Measurements from ENCODE around the gene ARL4A. TPM values are rescaled to one million over a fixed set of nuclear protein-coding genes. Genes with fewer than 3 reads are reported as not detected.

Gene ARL4A
- total and polyA plus RNA-seq, 10 of the 15 experiments (the other 5 are each of a cell fraction or from before 2014, with no cell fraction given) = 0.35 to 4.6 (median 2.7) TPM

DNA sequence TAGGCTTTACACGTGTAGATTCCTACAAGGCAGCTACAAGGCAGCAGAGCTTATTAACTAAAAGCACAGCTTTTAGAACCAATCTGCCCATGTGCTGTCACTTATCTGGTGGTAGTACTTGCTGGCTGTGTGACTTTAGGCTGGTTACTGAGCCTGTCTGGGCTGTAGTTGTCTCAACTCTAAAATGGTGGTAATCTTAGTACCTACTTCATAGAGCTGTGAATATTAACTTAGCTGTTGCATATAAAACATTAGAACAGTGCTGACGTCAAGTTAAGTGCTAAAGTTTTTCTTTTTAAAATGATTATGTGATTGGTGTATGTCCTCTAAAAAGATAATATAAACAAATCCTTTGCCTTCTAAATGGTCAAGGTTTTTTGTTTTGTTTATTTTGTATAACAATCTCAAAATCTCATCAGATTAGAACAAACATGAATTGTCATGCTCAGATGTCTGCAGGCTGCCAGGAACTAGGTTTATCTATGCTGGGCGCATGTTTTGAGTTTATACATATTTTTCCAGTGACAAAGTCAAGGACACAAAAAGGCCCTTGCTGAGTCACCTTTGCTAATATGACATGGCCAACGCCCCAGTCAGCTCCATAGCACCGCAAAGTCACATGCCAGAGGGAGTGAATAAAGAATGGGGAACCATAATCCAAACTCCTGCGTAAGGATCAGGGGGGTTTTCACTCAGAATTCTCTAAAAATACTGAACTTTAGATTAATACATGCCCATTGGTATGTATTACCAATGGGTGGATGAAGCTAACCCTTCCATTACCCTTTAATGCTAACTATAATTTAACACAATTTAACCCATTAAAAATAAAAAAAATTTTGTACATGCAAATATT, 39.8 kb upstream of the ARL4A start (continued):
- TF ChIP-seq, protein P1, sequence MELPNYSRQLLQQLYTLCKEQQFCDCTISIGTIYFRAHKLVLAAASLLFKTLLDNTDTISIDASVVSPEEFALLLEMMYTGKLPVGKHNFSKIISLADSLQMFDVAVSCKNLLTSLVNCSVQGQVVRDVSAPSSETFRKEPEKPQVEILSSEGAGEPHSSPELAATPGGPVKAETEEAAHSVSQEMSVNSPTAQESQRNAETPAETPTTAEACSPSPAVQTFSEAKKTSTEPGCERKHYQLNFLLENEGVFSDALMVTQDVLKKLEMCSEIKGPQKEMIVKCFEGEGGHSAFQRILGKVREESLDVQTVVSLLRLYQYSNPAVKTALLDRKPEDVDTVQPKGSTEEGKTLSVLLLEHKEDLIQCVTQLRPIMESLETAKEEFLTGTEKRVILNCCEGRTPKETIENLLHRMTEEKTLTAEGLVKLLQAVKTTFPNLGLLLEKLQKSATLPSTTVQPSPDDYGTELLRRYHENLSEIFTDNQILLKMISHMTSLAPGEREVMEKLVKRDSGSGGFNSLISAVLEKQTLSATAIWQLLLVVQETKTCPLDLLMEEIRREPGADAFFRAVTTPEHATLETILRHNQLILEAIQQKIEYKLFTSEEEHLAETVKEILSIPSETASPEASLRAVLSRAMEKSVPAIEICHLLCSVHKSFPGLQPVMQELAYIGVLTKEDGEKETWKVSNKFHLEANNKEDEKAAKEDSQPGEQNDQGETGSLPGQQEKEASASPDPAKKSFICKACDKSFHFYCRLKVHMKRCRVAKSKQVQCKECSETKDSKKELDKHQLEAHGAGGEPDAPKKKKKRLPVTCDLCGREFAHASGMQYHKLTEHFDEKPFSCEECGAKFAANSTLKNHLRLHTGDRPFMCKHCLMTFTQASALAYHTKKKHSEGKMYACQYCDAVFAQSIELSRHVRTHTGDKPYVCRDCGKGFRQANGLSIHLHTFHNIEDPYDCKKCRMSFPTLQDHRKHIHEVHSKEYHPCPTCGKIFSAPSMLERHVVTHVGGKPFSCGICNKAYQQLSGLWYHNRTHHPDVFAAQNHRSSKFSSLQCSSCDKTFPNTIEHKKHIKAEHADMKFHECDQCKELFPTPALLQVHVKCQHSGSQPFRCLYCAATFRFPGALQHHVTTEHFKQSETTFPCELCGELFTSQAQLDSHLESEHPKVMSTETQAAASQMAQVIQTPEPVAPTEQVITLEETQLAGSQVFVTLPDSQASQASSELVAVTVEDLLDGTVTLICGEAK (IDR thresholded peaks at IDR 0.05; ENCODE audit: borderline replicate concordance) = no peak
- TF ChIP-seq KDM1A (IDR thresholded peaks at IDR 0.05; ENCODE audit: borderline replicate concordance) = no peak
- TF ChIP-seq, protein P2, sequence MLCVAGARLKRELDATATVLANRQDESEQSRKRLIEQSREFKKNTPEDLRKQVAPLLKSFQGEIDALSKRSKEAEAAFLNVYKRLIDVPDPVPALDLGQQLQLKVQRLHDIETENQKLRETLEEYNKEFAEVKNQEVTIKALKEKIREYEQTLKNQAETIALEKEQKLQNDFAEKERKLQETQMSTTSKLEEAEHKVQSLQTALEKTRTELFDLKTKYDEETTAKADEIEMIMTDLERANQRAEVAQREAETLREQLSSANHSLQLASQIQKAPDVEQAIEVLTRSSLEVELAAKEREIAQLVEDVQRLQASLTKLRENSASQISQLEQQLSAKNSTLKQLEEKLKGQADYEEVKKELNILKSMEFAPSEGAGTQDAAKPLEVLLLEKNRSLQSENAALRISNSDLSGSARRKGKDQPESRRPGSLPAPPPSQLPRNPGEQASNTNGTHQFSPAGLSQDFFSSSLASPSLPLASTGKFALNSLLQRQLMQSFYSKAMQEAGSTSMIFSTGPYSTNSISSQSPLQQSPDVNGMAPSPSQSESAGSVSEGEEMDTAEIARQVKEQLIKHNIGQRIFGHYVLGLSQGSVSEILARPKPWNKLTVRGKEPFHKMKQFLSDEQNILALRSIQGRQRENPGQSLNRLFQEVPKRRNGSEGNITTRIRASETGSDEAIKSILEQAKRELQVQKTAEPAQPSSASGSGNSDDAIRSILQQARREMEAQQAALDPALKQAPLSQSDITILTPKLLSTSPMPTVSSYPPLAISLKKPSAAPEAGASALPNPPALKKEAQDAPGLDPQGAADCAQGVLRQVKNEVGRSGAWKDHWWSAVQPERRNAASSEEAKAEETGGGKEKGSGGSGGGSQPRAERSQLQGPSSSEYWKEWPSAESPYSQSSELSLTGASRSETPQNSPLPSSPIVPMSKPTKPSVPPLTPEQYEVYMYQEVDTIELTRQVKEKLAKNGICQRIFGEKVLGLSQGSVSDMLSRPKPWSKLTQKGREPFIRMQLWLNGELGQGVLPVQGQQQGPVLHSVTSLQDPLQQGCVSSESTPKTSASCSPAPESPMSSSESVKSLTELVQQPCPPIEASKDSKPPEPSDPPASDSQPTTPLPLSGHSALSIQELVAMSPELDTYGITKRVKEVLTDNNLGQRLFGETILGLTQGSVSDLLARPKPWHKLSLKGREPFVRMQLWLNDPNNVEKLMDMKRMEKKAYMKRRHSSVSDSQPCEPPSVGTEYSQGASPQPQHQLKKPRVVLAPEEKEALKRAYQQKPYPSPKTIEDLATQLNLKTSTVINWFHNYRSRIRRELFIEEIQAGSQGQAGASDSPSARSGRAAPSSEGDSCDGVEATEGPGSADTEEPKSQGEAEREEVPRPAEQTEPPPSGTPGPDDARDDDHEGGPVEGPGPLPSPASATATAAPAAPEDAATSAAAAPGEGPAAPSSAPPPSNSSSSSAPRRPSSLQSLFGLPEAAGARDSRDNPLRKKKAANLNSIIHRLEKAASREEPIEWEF (IDR thresholded peaks at IDR 0.05; ENCODE audit: insufficient replicate concordance, low read depth, low read length) = no peak
- no peak for TF ChIP-seq FOXK2 (IDR thresholded peaks at IDR 0.05)
- TF ChIP-seq SIN3A (IDR thresholded peaks at IDR 0.05; ENCODE audit: low read depth, low read length) = no peak
- no peak for TF ChIP-seq PAX5 (IDR thresholded peaks at IDR 0.05; ENCODE audit: borderline replicate concordance, low read depth, low read length)
- no peak for TF ChIP-seq BRCA1 (IDR thresholded peaks at IDR 0.05; ENCODE audit: low read depth, low read length)
- TF ChIP-seq E4F1 (IDR thresholded peaks at IDR 0.05; ENCODE audit: borderline replicate concordance, partially characterized antibody) = no peak
